Measurements from ENCODE around the gene SYK.
"Not testable (repeated sequence)": the region's sequence is repeated elsewhere in the genome, so short reads cannot be mapped to it uniquely, and the experiment has no call there.

SYK gene

GRCh38 chr9:90886868-90887267, 85.2 kb downstream of the SYK start:
- not testable (repeated sequence) for H3K9me3 Mint-ChIP-seq; H3K36me3 Mint-ChIP-seq (ENCODE audit: insufficient read depth)
- peaks cover 26 to 44% of the 10 kb centered on the region in 2 donors for H3K27me3 Mint-ChIP-seq

GRCh38 chr9:90888941-90889340, 87.3 kb downstream of the SYK start:
- H3K36me3 Mint-ChIP-seq (ENCODE audit: insufficient read depth): peaks cover 7% of the 10 kb centered on the region
- ATAC-seq (replicated peaks): no peak
- no peak overlapping the region for H3K4me3 Mint-ChIP-seq
- H3K27me3 Mint-ChIP-seq: peaks cover 42 to 65% of the 10 kb centered on the region in 2 donors
- H3K9me3 Mint-ChIP-seq: peaks cover 0 to 2% of the 10 kb centered on the region in 2 donors
- no peak overlapping the region for H3K27ac Mint-ChIP-seq
- H3K4me1 Mint-ChIP-seq (ENCODE audit: low read depth in 2 of 2): no peaks in the 10 kb centered on the region
- DNase-seq: no peak

More at GRCh38 chr9:90886868-90887267, 85.2 kb downstream of the SYK start:
- H3K27ac Mint-ChIP-seq; H3K4me3 Mint-ChIP-seq; DNase-seq; ATAC-seq (replicated peaks); H3K4me1 Mint-ChIP-seq (ENCODE audit: low read depth in 2 of 2): not testable (repeated sequence)

GRCh38 chr9:90890146-90890810, 88.7 kb downstream of the SYK start:
- Mint-ChIP-seq H3K36me3 (ENCODE audit: insufficient read depth) (peaks cover 7% of the 10 kb centered on the region), H3K4me3 (no peak overlapping the region), H3K9me3 (peaks cover 0 to 2% of the 10 kb centered on the region in 2 donors), H3K27me3 (peaks cover 42 to 65% of the 10 kb centered on the region in 2 donors), H3K27ac (no peak overlapping the region), H3K4me1 (ENCODE audit: low read depth in 2 of 2) (no peaks in the 10 kb centered on the region)
- DNase-seq (no peak), ATAC-seq (replicated peaks) (no peak)

- no peaks in the 10 kb centered on the region for H3K9me3 Mint-ChIP-seq
- H3K27me3 Mint-ChIP-seq: peaks cover 42 to 74% of the 10 kb centered on the region in 2 donors
- ATAC-seq (replicated peaks) (no peak), DNase-seq (no peak)
- no peaks in the 10 kb centered on the region for H3K4me1 Mint-ChIP-seq (ENCODE audit: low read depth in 2 of 2)
- H3K27ac Mint-ChIP-seq: no peak overlapping the region
- no peak overlapping the region for H3K4me3 Mint-ChIP-seq
- H3K36me3 Mint-ChIP-seq (ENCODE audit: insufficient read depth): peaks cover 7% of the 10 kb centered on the region
These were observed 89.9 kb downstream of the SYK start for GRCh38 chr9:90891308-90892040.

GRCh38 chr9:90892918-90893317, 91.3 kb downstream of the SYK start:
- no peaks in the 10 kb centered on the region for H3K4me1 Mint-ChIP-seq (ENCODE audit: low read depth in 2 of 2)
- H3K27ac Mint-ChIP-seq: no peak overlapping the region
- H3K36me3 Mint-ChIP-seq (ENCODE audit: insufficient read depth): peaks cover 10% of the 10 kb centered on the region
- no peak overlapping the region for H3K4me3 Mint-ChIP-seq
- DNase-seq (no peak), ATAC-seq (replicated peaks) (no peak)
- H3K9me3 Mint-ChIP-seq: no peaks in the 10 kb centered on the region
- peaks cover 42 to 79% of the 10 kb centered on the region in 2 donors for H3K27me3 Mint-ChIP-seq

GRCh38 chr9:90893706-90894105, 92.1 kb downstream of the SYK start:
- no peak overlapping the region for H3K27ac Mint-ChIP-seq
- H3K4me3 Mint-ChIP-seq: no peak overlapping the region
- no peak for ATAC-seq (replicated peaks)
- H3K9me3 Mint-ChIP-seq: no peaks in the 10 kb centered on the region
- no peak for DNase-seq
- peaks cover 10% of the 10 kb centered on the region for H3K36me3 Mint-ChIP-seq (ENCODE audit: insufficient read depth)
- H3K27me3 Mint-ChIP-seq: peaks cover 35 to 71% of the 10 kb centered on the region in 2 donors
- H3K4me1 Mint-ChIP-seq (ENCODE audit: low read depth in 2 of 2): no peaks in the 10 kb centered on the region

GRCh38 chr9:90894986-90895687, 93.5 kb downstream of the SYK start:
- DNase-seq: no peak
- Mint-ChIP-seq H3K36me3 (ENCODE audit: insufficient read depth) (peaks cover 10% of the 10 kb centered on the region), H3K27ac (no peak overlapping the region), H3K4me3 (no peak overlapping the region), H3K27me3 (peaks cover 25 to 57% of the 10 kb centered on the region in 2 donors), H3K4me1 (ENCODE audit: low read depth in 2 of 2) (no peaks in the 10 kb centered on the region), H3K9me3 (no peaks in the 10 kb centered on the region)
- no peak for ATAC-seq (replicated peaks)

- Mint-ChIP-seq H3K4me3 (no peak overlapping the region), H3K27ac (no peak overlapping the region), H3K36me3 (ENCODE audit: insufficient read depth) (peaks cover 10% of the 10 kb centered on the region), H3K27me3 (peaks cover 18 to 50% of the 10 kb centered on the region in 2 donors), H3K4me1 (ENCODE audit: low read depth in 2 of 2) (no peaks in the 10 kb centered on the region), H3K9me3 (no peaks in the 10 kb centered on the region)
- ATAC-seq (replicated peaks): no peak
- no peak for DNase-seq
These were observed 94.2 kb downstream of the SYK start for GRCh38 chr9:90895786-90896185.

GRCh38 chr9:90896231-90896630, 94.6 kb downstream of the SYK start:
- no peak overlapping the region for H3K4me3 Mint-ChIP-seq
- ATAC-seq (replicated peaks) (no peak), DNase-seq (no peak)
- H3K27ac Mint-ChIP-seq: no peak overlapping the region
- H3K4me1 Mint-ChIP-seq (ENCODE audit: low read depth in 2 of 2): no peaks in the 10 kb centered on the region
- no peaks in the 10 kb centered on the region for H3K9me3 Mint-ChIP-seq
- peaks cover 10% of the 10 kb centered on the region for H3K36me3 Mint-ChIP-seq (ENCODE audit: insufficient read depth)
- H3K27me3 Mint-ChIP-seq: peaks cover 18 to 46% of the 10 kb centered on the region in 2 donors

- no peak overlapping the region for H3K27ac Mint-ChIP-seq
- H3K27me3 Mint-ChIP-seq: peaks cover 9 to 32% of the 10 kb centered on the region in 2 donors
- H3K4me3 Mint-ChIP-seq: no peak overlapping the region
- H3K4me1 Mint-ChIP-seq (ENCODE audit: low read depth in 2 of 2): no peaks in the 10 kb centered on the region
- DNase-seq: no peak
- peaks cover 3% of the 10 kb centered on the region for H3K36me3 Mint-ChIP-seq (ENCODE audit: insufficient read depth)
- H3K9me3 Mint-ChIP-seq: no peaks in the 10 kb centered on the region
- no peak for ATAC-seq (replicated peaks)
These were observed 96.6 kb downstream of the SYK start for GRCh38 chr9:90898228-90898627.

- Mint-ChIP-seq H3K4me1 (ENCODE audit: low read depth in 2 of 2) (no peaks in the 10 kb centered on the region), H3K27ac (no peak overlapping the region), H3K27me3 (peaks cover 9 to 27% of the 10 kb centered on the region in 2 donors), H3K36me3 (ENCODE audit: insufficient read depth) (peaks cover 3% of the 10 kb centered on the region), H3K4me3 (no peak overlapping the region), H3K9me3 (no peaks in the 10 kb centered on the region)
- ATAC-seq (replicated peaks) (no peak), DNase-seq (no peak)
These were observed 97.7 kb downstream of the SYK start for GRCh38 chr9:90899287-90899686.

GRCh38 chr9:90900130-90900529, 98.5 kb downstream of the SYK start:
- DNase-seq: no peak
- no peaks in the 10 kb centered on the region for H3K4me1 Mint-ChIP-seq (ENCODE audit: low read depth in 2 of 2)
- no peak overlapping the region for H3K27ac Mint-ChIP-seq
- ATAC-seq (replicated peaks): no peak
- H3K27me3 Mint-ChIP-seq: peaks cover 15 to 32% of the 10 kb centered on the region in 2 donors
- no peak overlapping the region for H3K4me3 Mint-ChIP-seq
- H3K36me3 Mint-ChIP-seq (ENCODE audit: insufficient read depth): peaks cover 3% of the 10 kb centered on the region
- H3K9me3 Mint-ChIP-seq: no peaks in the 10 kb centered on the region

GRCh38 chr9:90901933-90902332, 100.3 kb downstream of the SYK start:
- Mint-ChIP-seq H3K27me3 (peaks cover 18 to 33% of the 10 kb centered on the region in 2 donors), H3K27ac (no peak overlapping the region), H3K4me3 (no peak overlapping the region), H3K36me3 (ENCODE audit: insufficient read depth) (no peaks in the 10 kb centered on the region), H3K9me3 (no peaks in the 10 kb centered on the region), H3K4me1 (ENCODE audit: low read depth in 2 of 2) (no peaks in the 10 kb centered on the region)
- ATAC-seq (replicated peaks) (no peak), DNase-seq (no peak)

Data from effector memory CD8-positive, alpha-beta T cell (primary cell).